Liver (tissue), 9 donors: ENCODE results near the gene LRRC38. TPM values are rescaled to one million over a fixed set of nuclear protein-coding genes. Genes with fewer than 3 reads are reported as not detected.
A peak's percentile ranks its signal among the peaks of the same experiment; 100 is the strongest.

Experiments used
- DNase-seq: peaks from one replicate; pipeline ENCODE4 v3.0.0-alpha.2; 2017; ENCODE audit warnings: low spot score
- H3K27ac ChIP-seq, 2 donors: one replicate each; pipeline ENCODE4 v1.7.0; 2013; ENCODE audit warnings: inconsistent platforms in 2 of 2, low read length in 2 of 2, control low read depth in 1 of 2, low read depth in 1 of 2, mild to moderate bottlenecking in 1 of 2
- H3K27me3 ChIP-seq, 4 donors: one replicate each; pipeline versions ENCODE4 v1.6.1 to v1.7.0; 2013; ENCODE audit warnings: low read length in 3 of 4, inconsistent platforms in 1 of 4, mild to moderate bottlenecking in 1 of 4, moderate library complexity in 1 of 4; ENCODE audit not compliant: control insufficient read depth in 4 of 4, insufficient read depth in 4 of 4
- H3K36me3 ChIP-seq, 4 donors: one replicate each; pipeline versions ENCODE4 v1.6.1 to v1.7.0; 2013; ENCODE audit warnings: low read length in 3 of 4, mild to moderate bottlenecking in 3 of 4, low read depth in 1 of 4, moderate library complexity in 1 of 4; ENCODE audit not compliant: control insufficient read depth in 4 of 4, insufficient read depth in 3 of 4
- H3K4me1 ChIP-seq, 4 donors: one replicate each; pipeline versions ENCODE4 v1.6.1 to v1.7.0; 2013; ENCODE audit warnings: low read length in 3 of 4, mild to moderate bottlenecking in 3 of 4, moderate library complexity in 1 of 4; ENCODE audit not compliant: control insufficient read depth in 4 of 4, insufficient read depth in 4 of 4
- H3K4me3 ChIP-seq, 3 donors: one replicate each; pipeline versions ENCODE4 v1.6.1 to v1.7.0; 2013; ENCODE audit warnings: low read length in 3 of 3, control low read depth in 1 of 3, low read depth in 1 of 3, mild to moderate bottlenecking in 1 of 3
- H3K9ac ChIP-seq, 2 donors: one replicate each; pipeline ENCODE4 v1.7.0; 2013; ENCODE audit warnings: low read length in 2 of 2, mild to moderate bottlenecking in 2 of 2, moderate library complexity in 2 of 2, control low read depth in 1 of 2, low read depth in 1 of 2
- H3K9me3 ChIP-seq, 4 donors: one replicate each; pipeline versions ENCODE4 v1.6.1 to v1.7.0; 2013; ENCODE audit warnings: low read length in 3 of 4; ENCODE audit not compliant: control insufficient read depth in 4 of 4
- ATF3 ChIP-seq: IDR thresholded peaks from 2 replicates; pipeline ENCODE4 v1.6.1; 2016; ENCODE audit warnings: antibody characterized with exemption
- EGR1 ChIP-seq, 2 donors: IDR thresholded peaks; 2 replicates each; pipeline ENCODE4 v1.6.1; 2016 to 2018; ENCODE audit warnings: antibody characterized with exemption in 2 of 2, low read depth in 2 of 2
- FOXA1 ChIP-seq: IDR thresholded peaks from 2 replicates; pipeline ENCODE4 v1.6.1; 2016; ENCODE audit warnings: antibody characterized with exemption
- FOXA2 ChIP-seq: IDR thresholded peaks from 2 replicates; pipeline ENCODE4 v1.6.1; 2016; ENCODE audit warnings: antibody characterized with exemption
- GABPA ChIP-seq, 2 donors: IDR thresholded peaks in 1 of 2; conservative IDR thresholded peaks in 1 of 2; 2 replicates each; pipeline ENCODE4 v1.6.1; 2016; ENCODE audit warnings: antibody characterized with exemption in 2 of 2, mild to moderate bottlenecking in 1 of 2, moderate library complexity in 1 of 2
- HNF4A ChIP-seq, 2 donors: conservative IDR thresholded peaks; 2 replicates each; pipeline ENCODE4 v1.6.1; 2016; ENCODE audit warnings: antibody characterized with exemption in 2 of 2, mild to moderate bottlenecking in 2 of 2
- HNF4G ChIP-seq: IDR thresholded peaks from 2 replicates; pipeline ENCODE4 v1.6.1; 2016; ENCODE audit warnings: antibody characterized with exemption
- JUND ChIP-seq, 2 donors: IDR thresholded peaks; 2 replicates each; pipeline ENCODE4 v1.6.1; 2016; ENCODE audit warnings: antibody characterized with exemption in 2 of 2
- NR2F2 ChIP-seq: IDR thresholded peaks from 2 replicates; pipeline ENCODE4 v1.6.1; 2016; ENCODE audit warnings: antibody characterized with exemption
- RAD21 ChIP-seq, 2 donors: IDR thresholded peaks; 2 replicates each; pipeline ENCODE4 v1.6.1; 2016; ENCODE audit warnings: antibody characterized with exemption in 2 of 2, mild to moderate bottlenecking in 2 of 2
- REST ChIP-seq: IDR thresholded peaks from 2 replicates; pipeline ENCODE4 v1.6.1; 2016; ENCODE audit warnings: antibody characterized with exemption, mild to moderate bottlenecking
- RXRA ChIP-seq, 2 donors: IDR thresholded peaks; 2 replicates each; pipeline ENCODE4 v1.6.1; 2017 to 2018; ENCODE audit warnings: antibody characterized with exemption in 2 of 2, mild to moderate bottlenecking in 1 of 2
- SP1 ChIP-seq: IDR thresholded peaks from 2 replicates; pipeline ENCODE4 v1.6.1; 2018; ENCODE audit warnings: antibody characterized with exemption, mild to moderate bottlenecking
- TAF1 ChIP-seq: conservative IDR thresholded peaks from 2 replicates; pipeline ENCODE4 v1.6.1; 2016; ENCODE audit warnings: antibody characterized with exemption, mild to moderate bottlenecking
- YY1 ChIP-seq: IDR thresholded peaks from 2 replicates; pipeline ENCODE4 v1.6.1; 2016; ENCODE audit warnings: antibody characterized with exemption, mild to moderate bottlenecking
- ZBTB33 ChIP-seq: IDR thresholded peaks from 2 replicates; pipeline ENCODE4 v1.6.1; 2016; ENCODE audit warnings: antibody characterized with exemption
- WGBS: extraction: QIAGEN DNeasy Blood & Tissue Kit; methylation state at CpG from one replicate; pipeline ENCODE4 v1.1.7; 2013; 5-methylcytosine and 5-hydroxymethylcytosine counted together
- polyA plus RNA-seq, 2 donors: library from polyadenylated mRNA; stranded (reverse) in 1 of 2; unstranded in 1 of 2; fragments of 200-250 nt in 1 of 2; fragments of >200 nt in 1 of 2; fragmentation: Nextera tagmentation in 1 of 2; extraction: Ambion mirVana in 1 of 2; gene quantifications; one replicate each; pipeline versions ENCODE4 v1.2.1 to v1.2.3, GENCODE V29; 2013 to 2015
- total RNA-seq, 2 donors: library from RNA; depleted of rRNA; stranded (reverse); fragments of >200 nt; gene quantifications; one replicate each; pipeline ENCODE4 v1.2.3, GENCODE V29; 2014
- TF ChIP-seq, protein P1 (sequence below): fragments of 150-350 bp; IDR thresholded peaks from 2 replicates; pipeline ENCODE4 v1.5.1; 2017; ENCODE audit warnings: improper control_type of control experiment, low read depth, low read length; ENCODE audit not compliant: missing input control
- TF ChIP-seq, protein P2 (sequence below): IDR thresholded peaks from 2 replicates; pipeline ENCODE4 v1.6.1; 2016; ENCODE audit warnings: antibody characterized with exemption
- donor health status: healthy.
- donor health status: healthy.
- donor health status: healthy.
- donor health status: healthy.
- donor health status: healthy.

Gene LRRC38
- total and polyA plus RNA-seq, 4 donors: not detected

GRCh38 chr1:13543451-13544220 is 29.8 kb upstream of the LRRC38 start:
- Histone ChIP-seq H3K27ac (no peak overlapping the region), H3K9me3 (no peaks in the 10 kb centered on the region), H3K27me3 (peaks cover 0 to 3% (median under 1%) of the 10 kb centered on the region in 4 donors), H3K4me3 (no peak overlapping the region), H3K36me3 (no peaks in the 10 kb centered on the region), H3K4me1 (no peaks in the 10 kb centered on the region), H3K9ac (no peak overlapping the region)
- 63% methylated on average over 20 of the region's 20 CpGs for WGBS
- no peak for DNase-seq
- TF ChIP-seq, protein P1, sequence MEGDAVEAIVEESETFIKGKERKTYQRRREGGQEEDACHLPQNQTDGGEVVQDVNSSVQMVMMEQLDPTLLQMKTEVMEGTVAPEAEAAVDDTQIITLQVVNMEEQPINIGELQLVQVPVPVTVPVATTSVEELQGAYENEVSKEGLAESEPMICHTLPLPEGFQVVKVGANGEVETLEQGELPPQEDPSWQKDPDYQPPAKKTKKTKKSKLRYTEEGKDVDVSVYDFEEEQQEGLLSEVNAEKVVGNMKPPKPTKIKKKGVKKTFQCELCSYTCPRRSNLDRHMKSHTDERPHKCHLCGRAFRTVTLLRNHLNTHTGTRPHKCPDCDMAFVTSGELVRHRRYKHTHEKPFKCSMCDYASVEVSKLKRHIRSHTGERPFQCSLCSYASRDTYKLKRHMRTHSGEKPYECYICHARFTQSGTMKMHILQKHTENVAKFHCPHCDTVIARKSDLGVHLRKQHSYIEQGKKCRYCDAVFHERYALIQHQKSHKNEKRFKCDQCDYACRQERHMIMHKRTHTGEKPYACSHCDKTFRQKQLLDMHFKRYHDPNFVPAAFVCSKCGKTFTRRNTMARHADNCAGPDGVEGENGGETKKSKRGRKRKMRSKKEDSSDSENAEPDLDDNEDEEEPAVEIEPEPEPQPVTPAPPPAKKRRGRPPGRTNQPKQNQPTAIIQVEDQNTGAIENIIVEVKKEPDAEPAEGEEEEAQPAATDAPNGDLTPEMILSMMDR: peak; percentile 10
- peak in 1 of 2 donors; percentile 30 for TF ChIP-seq RAD21 (IDR thresholded peaks at IDR 0.05)
- TF ChIP-seq, protein P2, sequence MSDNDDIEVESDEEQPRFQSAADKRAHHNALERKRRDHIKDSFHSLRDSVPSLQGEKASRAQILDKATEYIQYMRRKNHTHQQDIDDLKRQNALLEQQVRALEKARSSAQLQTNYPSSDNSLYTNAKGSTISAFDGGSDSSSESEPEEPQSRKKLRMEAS: no peak

DNA sequence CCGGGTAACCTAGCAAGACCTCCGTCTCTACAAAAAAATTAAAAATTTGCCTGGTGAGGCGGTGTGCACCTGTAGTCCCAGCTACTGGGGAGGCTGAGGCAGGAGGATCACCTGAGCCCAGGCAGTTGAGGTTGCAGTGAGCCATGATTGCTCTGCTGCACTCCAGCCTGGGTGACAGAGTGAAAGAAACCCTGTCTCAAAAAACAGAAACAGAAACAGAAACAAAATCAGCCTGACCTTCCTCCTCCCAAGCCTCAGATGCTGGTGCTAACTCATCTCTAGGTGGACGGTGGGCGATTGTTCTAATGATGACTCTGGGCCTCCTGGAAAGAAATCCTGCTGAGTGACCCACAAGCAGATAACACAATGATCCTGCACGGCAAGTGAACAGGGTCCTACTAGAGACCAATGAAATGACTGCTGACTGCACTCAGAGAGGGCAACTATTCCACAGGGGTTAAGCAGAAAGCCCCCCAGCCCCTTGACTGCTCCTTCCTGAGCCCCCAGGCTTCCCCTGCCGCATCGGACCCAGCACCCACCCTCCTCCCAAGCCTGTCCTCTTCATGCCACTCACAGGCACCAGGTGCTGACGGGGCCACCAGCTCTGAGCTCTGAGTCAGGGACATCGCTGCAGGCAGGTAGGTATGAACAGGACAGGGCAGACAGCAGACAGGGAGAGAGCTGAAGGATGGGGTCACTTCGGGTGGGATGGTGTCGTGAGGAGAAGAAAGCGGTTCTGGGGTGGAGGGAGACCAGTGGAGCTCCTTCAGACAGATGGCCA is 27.8 kb upstream of the LRRC38 start:
- H3K27me3 ChIP-seq: peaks cover 0 to 3% (median under 1%) of the 10 kb centered on the region in 4 donors
- H3K9ac ChIP-seq: no peak overlapping the region
- H3K4me3 ChIP-seq: no peak overlapping the region
- no peaks in the 10 kb centered on the region for H3K4me1 ChIP-seq
- no peaks in the 10 kb centered on the region for H3K36me3 ChIP-seq
- no peaks in the 10 kb centered on the region for H3K9me3 ChIP-seq
- no peak overlapping the region for H3K27ac ChIP-seq
- TF ChIP-seq HNF4G (no peak), FOXA2 (no peak), ATF3 (no peak), SP1 (no peak), REST (no peak), RXRA (IDR thresholded peaks at IDR 0.05) (no peak), YY1 (no peak), TAF1 (no peak), FOXA1 (no peak), GABPA (IDR thresholded peaks at IDR 0.05 in 1 of 2, conservative IDR thresholded peaks at IDR 0.05 in 1 of 2) (no peak), ZBTB33 (no peak), EGR1 (IDR thresholded peaks at IDR 0.05; ENCODE audit: low read depth in 2 of 2) (no peak), HNF4A (conservative IDR thresholded peaks at IDR 0.05) (no peak), JUND (IDR thresholded peaks at IDR 0.05) (no peak), NR2F2 (no peak), RAD21 (IDR thresholded peaks at IDR 0.05) (no peak)
- TF ChIP-seq, protein P2: no peak
- TF ChIP-seq, protein P1: no peak
- no peak for DNase-seq
- 83% methylated on average over 13 of the region's 13 CpGs for WGBS
